HG03520 (cell line): ENCODE results near the gene KCNMA1.

Experiments used
- ATAC-seq: cut with Tn5 transposase; IDR thresholded peaks from one replicate; pipeline ENCODE4 v1.9.1; 2021; ENCODE audit warnings: mild to moderate bottlenecking, moderate library complexity; ENCODE audit not compliant: unreplicated experiment

The KCNMA1 gene

DNA sequence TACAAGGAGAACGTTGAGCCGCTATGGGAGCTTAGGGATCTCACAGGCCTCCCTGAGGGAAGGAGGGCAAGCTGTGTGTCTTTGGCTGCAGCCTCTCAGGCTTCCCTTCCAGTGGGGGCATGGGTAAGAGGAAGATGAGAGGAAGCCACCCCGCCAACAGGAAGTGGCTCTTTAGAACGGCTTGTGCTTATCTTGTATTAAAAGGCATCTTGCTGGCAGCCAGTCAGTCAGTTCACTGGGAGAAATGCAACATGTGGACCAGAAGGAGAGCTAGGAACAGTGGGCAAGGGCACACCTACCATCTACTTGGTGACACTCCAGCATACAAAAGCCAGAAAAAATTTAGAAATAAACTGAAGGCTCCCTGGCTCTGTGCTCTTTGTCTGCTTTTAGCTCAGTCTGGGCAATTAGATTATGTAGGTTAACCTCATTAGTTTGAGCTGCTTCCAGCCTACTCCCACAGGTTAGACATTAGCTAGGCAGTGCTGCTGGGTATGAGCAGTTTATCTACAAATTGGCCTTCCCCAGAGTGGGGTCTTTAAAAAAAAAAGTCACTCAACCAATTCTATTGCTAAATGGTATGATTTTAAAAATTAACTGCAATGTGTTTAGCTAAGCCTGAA, 595.9 kb downstream of the KCNMA1 start:
- no peak for ATAC-seq

DNA sequence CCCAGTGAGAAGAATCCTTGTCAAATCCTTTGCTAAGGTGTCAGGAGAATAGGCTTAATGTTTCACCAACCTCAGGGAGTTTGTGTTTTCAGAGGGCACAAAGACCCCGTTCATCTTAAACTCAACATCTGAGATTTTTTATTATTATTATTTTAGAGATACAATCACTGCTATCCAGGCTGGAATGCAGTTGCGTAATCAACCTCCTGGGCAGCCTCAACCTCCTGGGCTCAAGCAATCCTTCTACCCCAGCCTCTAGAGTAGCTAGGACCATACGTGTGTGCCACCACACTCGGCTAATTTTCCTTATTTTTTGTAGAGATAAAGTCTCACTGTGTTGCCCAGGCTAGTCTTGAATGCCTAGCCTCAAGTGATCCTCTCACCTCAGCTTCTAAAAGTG, 599.2 kb downstream of the KCNMA1 start:
- no peak for ATAC-seq

GRCh38 chr10:77037735-77038403, 599.7 kb downstream of the KCNMA1 start:
- ATAC-seq, result no peak

GRCh38 chr10:77036993-77037734, 600.4 kb downstream of the KCNMA1 start:
- ATAC-seq, result no peak

DNA sequence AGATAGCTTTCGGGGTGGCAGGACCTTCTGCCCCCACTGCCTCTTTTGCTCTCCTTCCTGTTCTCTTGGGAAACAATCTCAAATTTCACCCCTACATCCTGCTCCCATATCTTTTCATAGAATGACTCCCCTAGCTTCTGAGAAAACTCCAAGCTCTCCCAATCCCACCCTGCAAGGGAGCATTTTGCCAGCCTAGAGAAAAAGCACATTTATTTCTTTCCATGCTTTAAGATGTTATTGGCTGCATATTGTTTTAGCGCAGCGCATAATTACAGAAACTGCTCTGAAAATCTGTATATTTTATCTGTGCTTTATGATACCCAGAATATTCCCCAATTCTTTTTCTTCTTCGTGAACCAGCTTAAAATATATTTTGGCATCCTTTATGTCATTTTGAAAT, 601.3 kb downstream of the KCNMA1 start:
- ATAC-seq, result no peak

DNA sequence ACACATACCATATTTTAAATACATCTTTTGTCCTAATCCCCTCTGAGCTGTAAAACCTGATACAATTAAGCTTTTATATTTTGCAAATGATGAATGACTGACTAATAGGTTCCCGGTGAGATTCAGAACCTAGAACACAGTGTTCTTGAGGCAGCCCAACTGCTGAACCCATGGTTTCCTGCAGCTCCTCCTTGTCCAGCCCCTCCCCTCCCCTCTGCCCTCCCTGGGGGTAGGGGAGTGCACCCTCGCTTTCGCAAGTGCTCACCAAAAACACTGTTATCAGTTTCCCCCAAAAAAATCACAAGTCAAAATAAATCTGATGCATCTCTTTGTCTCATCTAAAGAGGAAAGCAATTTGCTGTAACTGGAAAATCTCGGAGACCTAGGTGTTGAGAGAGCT, 602.8 kb downstream of the KCNMA1 start:
- no peak for ATAC-seq

GRCh38 chr10:77034240-77034639, 603.4 kb downstream of the KCNMA1 start:
- no peak for ATAC-seq

GRCh38 chr10:77032188-77032570, 605.4 kb downstream of the KCNMA1 start:
- ATAC-seq, result no peak

DNA sequence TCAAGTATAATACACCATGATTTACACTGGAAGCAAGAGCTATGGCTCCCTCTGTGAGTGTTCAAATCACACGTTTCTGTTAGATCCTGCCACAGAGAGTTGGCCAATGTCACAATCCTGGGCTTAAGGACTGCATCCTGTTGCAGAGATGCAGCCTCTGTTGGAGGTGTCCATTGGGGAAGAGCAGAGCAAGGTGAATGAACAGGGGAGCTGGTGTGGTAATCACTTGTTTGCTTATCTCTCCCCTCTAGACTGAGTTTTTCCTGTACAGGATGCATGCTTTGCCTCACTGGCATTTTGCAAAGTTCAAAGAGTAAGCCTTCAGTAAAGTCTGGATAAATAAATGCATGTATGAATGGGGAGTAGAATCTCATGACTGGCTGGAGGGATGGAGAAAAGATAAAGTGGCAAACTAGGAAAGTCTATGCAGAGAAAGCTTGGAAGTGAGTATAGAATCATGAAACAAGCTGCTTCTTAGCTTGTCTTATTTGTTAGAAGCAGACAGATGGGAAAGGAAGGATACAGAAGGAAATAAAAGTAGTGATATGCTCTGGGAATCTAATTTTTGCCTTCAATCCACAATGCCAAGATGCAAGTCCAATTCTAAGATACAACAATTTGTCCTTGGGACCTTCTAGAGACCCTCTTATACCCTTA, 605.9 kb downstream of the KCNMA1 start:
- no peak for ATAC-seq

GRCh38 chr10:77030974-77031373, 606.6 kb downstream of the KCNMA1 start:
- ATAC-seq, result no peak

- no peak for ATAC-seq
Observed at GRCh38 chr10:77029777-77030717, 607.6 kb downstream of the KCNMA1 start.

- no peak for ATAC-seq
Observed at GRCh38 chr10:77028042-77028441, 609.6 kb downstream of the KCNMA1 start.

DNA sequence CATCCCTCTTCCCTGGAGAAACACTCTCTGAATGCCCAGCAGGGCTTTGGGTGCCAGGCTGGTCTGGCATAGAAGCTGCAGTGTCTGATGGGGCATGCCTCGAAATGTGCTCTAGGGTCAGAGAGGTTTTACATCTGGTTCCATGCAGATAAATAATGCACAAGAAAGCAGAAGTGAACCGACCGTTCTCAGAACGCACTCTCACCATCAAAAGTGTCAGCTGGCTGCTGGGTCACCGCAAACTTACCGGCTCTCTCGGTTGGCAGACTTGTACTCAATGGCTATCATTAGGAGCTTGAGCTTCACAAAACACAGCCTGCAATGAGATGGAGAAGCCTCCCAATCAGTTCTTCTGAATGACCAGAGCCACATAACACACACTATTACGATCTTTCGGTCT, 610.0 kb downstream of the KCNMA1 start:
- no peak for ATAC-seq

DNA sequence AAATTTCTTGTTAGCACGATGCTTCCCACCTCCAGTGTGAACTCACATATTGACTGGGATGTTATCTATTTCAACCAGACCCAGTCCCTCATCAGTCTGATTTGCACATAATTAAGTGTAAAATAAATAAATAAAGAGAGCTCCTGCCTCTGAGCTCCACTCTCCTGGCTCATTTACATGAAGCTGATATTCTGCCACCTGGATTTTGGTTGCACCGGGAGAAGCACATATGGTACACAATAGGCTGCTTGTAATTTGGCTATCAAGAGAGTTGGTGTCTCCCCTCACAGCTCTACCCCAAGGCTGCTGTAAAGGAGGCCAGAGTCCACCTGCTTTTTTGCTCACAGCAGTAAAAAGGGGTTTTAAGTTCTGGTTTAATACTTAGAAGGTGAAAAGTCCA, 610.5 kb downstream of the KCNMA1 start:
- no peak for ATAC-seq

DNA sequence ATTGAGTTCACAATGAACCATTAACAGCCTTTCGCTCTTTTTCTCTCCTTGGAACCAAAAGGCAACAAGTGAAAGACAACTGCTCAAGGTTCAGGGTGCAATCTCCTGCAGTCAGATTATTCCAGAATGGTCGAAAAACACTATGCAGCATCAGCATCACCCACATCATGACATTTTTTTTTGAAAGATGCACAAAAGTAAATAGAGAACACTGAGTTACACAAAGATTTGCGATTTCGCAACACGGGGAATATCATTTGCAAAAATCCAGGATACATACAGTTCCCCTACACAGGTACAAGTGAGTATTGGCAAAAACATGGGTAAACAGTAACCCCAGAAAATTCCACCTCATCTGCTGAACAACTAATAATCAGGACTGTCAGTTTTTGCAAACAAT, 611.5 kb downstream of the KCNMA1 start:
- ATAC-seq, result no peak

DNA sequence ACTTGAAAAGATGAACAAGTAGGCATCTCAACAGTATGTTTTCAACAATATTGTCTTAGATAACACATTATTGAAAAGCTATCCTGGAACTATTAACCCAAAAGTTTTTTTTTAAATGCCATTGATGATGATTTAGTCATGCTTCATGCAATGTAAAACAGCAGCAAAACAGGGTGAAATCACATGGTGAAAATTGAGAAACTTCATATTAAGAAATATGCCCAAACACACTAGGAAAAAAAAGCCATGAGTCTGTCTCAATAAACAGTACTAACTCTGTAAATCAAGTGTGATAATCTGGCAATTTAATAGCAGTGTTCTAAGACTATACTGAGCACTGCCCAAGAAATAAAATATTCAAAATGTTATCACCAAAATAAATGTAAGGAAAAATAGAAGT, 613.1 kb downstream of the KCNMA1 start:
- ATAC-seq, result no peak

DNA sequence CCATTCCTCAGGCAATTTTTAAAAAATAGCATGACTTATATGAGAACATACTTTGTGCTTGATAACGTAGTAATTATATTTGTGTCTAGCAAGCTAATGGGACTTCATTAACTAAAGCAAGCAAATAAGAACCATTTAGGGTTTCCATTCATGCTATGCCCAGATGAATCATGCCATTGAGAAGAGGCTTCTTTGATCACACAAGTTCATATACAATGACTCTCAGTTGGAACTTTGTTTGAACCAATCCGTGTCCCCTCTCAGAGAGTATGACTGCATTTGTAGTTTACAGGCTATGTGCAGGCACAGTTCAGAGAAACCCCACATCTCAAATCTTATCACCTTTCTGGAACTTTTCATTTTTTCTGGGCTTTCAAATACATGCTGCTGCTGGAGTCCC, 614.2 kb downstream of the KCNMA1 start:
- no peak for ATAC-seq

- no peak for ATAC-seq
Observed at GRCh38 chr10:77022671-77023070, 614.9 kb downstream of the KCNMA1 start.

DNA sequence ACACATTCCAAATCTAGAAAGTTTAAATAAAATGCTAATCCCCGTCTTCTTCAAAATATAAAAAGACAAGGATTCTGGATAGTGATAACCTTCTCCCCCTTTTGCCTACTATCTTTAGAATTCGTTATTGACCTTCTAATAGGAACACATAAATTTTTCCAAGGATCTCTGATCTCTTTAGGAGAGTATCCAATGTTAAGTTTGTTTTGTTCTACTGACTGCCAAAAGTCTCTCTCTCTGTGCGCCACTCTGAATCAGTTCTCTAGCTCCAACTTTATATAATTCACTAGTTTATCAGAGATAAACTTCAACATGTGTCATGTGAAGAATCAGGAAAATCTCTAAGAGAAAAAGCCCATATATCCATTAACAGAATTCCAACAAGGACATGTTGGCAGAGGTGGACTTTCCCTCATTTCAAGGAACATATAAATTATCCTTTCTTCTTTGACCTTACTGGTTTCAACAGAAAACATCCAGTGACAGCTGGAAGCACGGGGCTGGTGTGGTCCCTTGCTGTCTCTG, 615.6 kb downstream of the KCNMA1 start:
- ATAC-seq, result no peak

DNA sequence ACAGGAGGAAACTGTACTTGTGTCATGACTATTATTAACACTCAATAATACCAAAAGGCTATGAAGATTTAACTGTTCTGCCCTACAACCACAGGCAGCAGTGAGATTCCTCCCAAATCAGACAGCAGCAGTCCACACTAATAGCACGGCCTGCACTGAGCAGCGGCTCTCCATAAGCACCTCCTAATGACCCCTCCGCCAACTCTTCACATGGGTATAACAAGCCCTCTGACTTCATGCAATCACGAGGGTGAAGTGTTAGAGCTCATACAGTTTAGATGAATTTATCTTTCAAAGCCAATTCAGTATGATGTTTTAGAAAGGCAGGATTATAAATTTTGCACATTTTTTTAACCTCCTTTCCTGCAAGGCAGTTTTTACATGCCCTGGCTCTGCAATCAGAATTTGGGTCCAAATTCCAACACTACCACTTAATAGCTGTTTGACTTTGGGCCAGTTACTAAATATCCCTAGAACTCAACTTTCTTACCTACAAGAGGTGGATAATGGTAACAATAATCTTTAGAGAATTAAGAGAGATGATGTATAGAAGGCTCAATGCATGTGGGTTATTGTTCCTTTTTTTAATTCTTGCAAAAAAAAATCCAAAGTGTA, 617.1 kb downstream of the KCNMA1 start:
- no peak for ATAC-seq
